ENCODE results near the gene SMAD3.

GRCh38 chr15:67040277-67040676 is 25.1 kb upstream of the SMAD3 start:
- TF ChIP-seq ZNF274 (IDR thresholded peaks at IDR 0.05; ENCODE audit: low read depth, low read length) (no peak), YY1 (IDR thresholded peaks at IDR 0.05; ENCODE audit: insufficient read depth, insufficient read length) (no peak), SUZ12 (IDR thresholded peaks at IDR 0.05; ENCODE audit: extremely low read depth, insufficient read depth, insufficient read length) (no peak)
